ENCODE measurements around the gene SPATS2L. TPM values are rescaled to one million over a fixed set of nuclear protein-coding genes. Genes with fewer than 3 reads are reported as not detected.

SPATS2L gene
- total RNA-seq, 4 donors from 2014 or later: 68.1 to 115 (median 94.9) TPM

DNA sequence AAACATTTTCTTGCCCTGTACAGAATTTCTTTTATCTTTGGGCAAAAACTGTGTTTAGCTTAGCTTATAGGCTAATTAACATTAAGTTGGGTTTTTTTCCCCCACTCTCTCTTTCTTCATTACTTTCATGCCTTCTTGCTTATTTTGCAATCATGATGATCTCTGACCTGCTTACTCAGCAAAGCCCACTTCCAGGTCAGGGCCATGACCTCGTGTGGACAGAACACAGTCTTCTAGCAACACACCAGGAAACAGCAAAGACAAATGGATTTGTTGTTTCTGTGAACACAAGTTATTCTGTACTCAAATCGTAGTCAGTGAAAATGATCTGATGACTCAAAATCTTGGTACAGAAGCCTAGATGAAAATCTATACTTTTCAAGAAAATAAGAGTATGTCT, 60.7 kb downstream of the SPATS2L start:
- TF ChIP-seq, protein P1, sequence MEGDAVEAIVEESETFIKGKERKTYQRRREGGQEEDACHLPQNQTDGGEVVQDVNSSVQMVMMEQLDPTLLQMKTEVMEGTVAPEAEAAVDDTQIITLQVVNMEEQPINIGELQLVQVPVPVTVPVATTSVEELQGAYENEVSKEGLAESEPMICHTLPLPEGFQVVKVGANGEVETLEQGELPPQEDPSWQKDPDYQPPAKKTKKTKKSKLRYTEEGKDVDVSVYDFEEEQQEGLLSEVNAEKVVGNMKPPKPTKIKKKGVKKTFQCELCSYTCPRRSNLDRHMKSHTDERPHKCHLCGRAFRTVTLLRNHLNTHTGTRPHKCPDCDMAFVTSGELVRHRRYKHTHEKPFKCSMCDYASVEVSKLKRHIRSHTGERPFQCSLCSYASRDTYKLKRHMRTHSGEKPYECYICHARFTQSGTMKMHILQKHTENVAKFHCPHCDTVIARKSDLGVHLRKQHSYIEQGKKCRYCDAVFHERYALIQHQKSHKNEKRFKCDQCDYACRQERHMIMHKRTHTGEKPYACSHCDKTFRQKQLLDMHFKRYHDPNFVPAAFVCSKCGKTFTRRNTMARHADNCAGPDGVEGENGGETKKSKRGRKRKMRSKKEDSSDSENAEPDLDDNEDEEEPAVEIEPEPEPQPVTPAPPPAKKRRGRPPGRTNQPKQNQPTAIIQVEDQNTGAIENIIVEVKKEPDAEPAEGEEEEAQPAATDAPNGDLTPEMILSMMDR (IDR thresholded peaks at IDR 0.05): no peak
- ATAC-seq (ENCODE audit: low FRiP score) (no peak), DNase-seq (ENCODE audit: low spot score) (no peak)

DNA sequence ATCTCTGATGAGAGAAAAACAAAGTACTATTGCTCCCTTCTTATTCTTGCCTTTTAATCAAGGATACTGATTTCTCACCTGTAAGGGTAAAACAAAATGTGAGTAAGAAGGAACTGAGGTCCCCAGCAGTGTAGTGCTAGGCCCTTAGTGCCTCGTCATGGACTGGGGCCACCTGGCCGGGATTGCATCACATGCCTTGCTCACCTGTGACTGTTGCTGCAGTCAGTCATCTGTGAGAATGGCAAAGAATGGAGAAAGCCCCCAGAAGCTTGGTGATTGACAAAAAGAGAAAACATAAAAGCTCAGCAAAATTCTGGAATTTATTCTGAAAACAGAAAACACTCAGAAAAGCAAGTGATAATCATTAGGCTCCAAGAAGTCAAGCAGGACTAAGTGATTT, 63.4 kb downstream of the SPATS2L start:
- DNase-seq (ENCODE audit: low spot score) (no peak), ATAC-seq (ENCODE audit: low FRiP score) (no peak)
- TF ChIP-seq, protein P1 (IDR thresholded peaks at IDR 0.05): no peak

DNA sequence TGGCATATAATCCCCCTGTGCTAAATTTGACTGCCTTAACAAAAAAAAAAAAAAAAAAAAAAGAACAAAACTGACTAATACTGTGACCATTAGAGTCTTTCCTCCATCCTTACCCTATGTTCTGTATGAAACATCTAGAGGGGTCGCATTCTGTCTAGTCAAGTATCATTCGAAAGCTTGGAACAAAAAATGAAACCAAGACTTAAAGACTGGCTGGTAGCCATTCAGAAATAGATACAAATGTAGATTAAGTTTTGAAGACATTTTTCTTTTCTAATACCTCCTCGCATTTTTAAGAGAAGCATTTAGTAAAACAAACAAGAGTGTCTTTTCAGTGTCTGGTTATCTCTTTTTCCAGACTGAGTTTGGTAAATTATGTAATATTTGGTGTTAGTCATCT, 66.7 kb downstream of the SPATS2L start:
- ATAC-seq (ENCODE audit: low FRiP score) (no peak), DNase-seq (ENCODE audit: low spot score) (no peak)
- TF ChIP-seq, protein P1 (IDR thresholded peaks at IDR 0.05): no peak

DNA sequence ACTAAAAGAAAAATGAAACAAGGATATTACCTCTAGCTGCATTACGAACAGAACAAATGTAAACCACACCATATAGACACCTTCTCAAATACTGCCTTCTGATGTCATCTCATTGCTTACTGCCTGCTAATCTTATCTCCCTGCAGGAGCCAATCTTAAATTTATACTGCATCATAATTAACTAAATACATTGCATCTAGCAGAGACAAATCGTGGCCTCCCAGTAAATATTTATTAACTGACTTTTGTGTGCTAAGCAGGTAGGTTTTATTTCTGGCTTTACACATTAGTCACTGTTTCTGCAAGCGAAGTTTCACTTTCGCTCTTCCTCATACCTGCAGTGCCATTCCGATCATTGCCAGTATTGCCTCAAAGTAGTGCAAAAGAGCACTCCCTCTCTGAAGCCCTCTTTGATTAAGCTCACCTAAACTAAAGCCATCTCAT, 67.5 kb downstream of the SPATS2L start:
- ATAC-seq (ENCODE audit: low FRiP score) (peak; percentile 29), DNase-seq (ENCODE audit: low spot score) (no peak)
- TF ChIP-seq, protein P1 (IDR thresholded peaks at IDR 0.05): no peak

DNA sequence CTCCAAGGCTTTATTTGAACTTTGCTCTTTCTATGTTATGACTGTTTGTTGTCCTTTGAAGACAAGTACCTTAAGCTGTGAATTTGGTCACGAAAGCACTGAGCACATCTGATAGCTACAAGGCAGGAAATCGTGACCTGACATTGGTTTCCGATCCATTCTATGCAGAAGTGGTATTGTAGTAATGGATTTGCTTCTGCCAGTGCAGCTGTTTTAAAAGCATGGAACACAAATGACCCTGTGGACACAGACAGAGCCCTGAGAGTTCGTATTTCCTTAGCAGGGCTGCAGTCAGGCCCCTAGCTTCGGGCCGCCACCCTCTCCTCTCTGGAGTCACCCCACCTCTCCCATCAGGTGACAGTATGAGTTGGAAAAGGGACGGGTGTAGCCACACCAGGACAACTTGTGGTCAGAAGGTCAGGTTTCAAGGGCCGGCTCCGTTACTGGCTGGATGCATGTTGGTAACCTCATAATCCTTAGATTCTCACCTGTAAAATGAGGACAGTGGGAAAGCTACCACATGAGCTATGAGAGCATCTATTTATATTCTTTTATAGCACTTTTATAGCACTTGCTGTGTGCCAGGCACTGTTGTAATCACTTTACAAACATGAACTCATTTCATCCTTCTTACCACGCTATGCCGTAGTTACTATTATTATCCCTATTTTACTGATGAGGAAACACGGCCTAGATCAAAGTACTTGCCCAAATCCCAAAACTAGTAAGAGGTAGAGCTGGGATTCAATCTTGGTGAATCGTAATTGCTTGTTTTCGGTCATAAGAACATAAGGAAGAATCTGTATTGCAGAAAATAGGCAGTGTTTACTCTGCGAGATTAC, 70.2 kb downstream of the SPATS2L start:
- DNase-seq (ENCODE audit: low spot score) (no peak), ATAC-seq (ENCODE audit: low FRiP score) (no peak)
- TF ChIP-seq, protein P1 (IDR thresholded peaks at IDR 0.05): no peak

DNA sequence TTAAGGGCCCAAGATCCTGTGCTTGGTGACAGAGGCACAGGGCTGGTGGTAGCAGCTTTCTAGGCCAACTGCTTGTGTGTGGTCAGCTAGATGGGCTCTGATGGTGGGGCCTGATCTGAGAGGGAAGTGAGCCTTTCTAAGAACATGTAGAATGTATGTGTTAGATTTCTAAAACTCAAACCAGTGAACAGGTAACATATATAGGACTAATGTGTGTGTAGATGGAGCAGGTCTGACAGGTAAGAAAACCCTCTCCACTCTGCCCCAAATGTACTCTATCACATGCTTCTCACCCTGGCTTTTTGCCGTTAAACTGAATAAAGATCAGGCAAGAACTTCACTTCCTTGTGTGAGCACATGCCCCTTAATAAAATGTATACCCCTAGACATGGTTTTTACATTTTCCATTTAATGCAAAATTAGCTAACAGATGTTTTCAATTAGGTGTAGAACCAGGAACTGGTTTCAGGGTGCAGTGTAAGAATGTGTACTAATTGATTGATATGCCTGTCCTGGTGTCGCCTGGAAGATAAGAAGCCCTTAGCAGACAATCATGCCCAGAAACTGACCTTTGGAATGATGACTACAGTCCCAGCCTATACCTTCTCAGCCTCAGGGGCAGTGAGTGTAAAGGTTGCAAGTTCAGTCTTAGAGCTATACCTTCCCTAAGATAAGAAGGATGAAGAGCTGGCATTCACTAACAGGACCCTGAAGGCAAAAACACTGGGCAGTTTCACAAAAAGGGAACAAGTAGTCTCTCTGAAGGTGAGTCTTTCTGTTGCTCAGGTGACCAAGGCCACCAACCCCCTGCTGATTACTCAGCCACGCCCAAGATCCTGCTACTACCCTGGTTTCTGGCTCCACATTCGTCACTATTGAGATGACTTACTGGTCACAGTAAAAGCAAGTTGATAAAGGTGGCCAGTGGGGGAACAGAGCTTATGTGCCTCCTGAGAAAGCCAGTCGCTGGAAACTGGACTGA, 71.2 kb downstream of the SPATS2L start:
- DNase-seq (ENCODE audit: low spot score): no peak
- TF ChIP-seq, protein P1 (IDR thresholded peaks at IDR 0.05): no peak
- no peak for ATAC-seq (ENCODE audit: low FRiP score)
